Measurements from ENCODE around the gene MANBA.

Gene MANBA

GRCh38 chr4:102593147-102593546 is 167.6 kb downstream of the MANBA start:
- Mint-ChIP-seq H3K4me1 (peaks cover 81% of the 10 kb centered on the region), H3K36me3 (peaks cover 100% of the 10 kb centered on the region), H3K9me3 (no peaks in the 10 kb centered on the region), H3K4me3 (no peak overlapping the region), H3K27ac (peak overlapping the region; percentile 48)
- DNase-seq (ENCODE audit: low spot score in 2 of 2) (no peak), ATAC-seq (no peak)

DNA sequence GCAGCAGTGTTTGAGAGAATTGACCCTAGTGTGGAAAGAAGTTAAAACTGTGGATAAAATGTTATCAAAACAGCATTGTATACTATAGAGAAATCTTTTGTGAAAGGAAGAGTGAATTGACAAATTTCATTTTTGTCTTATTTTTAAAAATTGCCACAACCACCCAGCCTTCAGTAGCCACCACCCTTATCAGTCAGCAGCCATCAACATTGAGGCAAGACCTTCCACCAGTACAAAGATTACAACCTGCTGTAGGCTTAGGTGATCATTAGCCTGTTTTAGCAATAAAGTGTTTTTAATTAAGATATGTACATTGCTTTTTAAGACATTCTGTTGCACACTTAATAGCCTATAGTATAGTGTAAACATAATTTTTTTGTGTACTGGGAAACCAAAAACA is 168.5 kb downstream of the MANBA start:
- Mint-ChIP-seq H3K4me1 (peaks cover 81% of the 10 kb centered on the region), H3K9me3 (no peaks in the 10 kb centered on the region), H3K36me3 (peaks cover 100% of the 10 kb centered on the region), H3K27ac (peak overlapping the region; percentile 48), H3K4me3 (no peak overlapping the region)
- ATAC-seq = no peak
- no peak for DNase-seq (ENCODE audit: low spot score in 2 of 2)

GRCh38 chr4:102589743-102590142 is 171.0 kb downstream of the MANBA start:
- ATAC-seq = no peak
- peak overlapping the region; percentile 18 for H3K4me3 Mint-ChIP-seq
- H3K36me3 Mint-ChIP-seq = peaks cover 100% of the 10 kb centered on the region
- H3K9me3 Mint-ChIP-seq = no peaks in the 10 kb centered on the region
- no peak for DNase-seq (ENCODE audit: low spot score in 2 of 2)
- peak overlapping the region; percentile 41 for H3K27ac Mint-ChIP-seq
- H3K4me1 Mint-ChIP-seq = peaks cover 83% of the 10 kb centered on the region

DNA sequence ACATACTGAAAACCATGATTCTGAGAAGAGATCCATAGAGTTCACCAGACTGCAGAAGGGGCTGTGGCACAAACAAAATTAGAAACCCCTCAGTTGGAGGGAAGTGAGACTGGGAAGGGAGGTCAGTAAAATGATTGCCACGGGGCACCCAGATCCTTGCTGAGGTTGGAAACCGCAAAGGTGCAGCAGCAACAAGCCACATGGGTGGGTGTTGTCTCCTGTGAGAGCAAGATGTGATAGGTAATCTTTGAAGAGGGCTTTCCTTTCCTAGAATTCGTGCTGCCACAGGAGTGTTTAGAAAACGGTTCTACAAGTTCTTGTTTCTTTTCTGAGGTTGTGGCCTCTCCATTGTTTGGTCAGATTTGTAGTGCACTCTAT is 174.1 kb downstream of the MANBA start:
- ATAC-seq = peak; percentile 73
- H3K36me3 Mint-ChIP-seq = peaks cover 100% of the 10 kb centered on the region
- H3K4me3 Mint-ChIP-seq = peak overlapping the region; percentile 53
- peak overlapping the region; percentile 81 for H3K27ac Mint-ChIP-seq
- peaks cover 57% of the 10 kb centered on the region for H3K4me1 Mint-ChIP-seq
- H3K9me3 Mint-ChIP-seq = no peaks in the 10 kb centered on the region
- DNase-seq (ENCODE audit: low spot score in 2 of 2) = peak in 1 of 2 donors; percentile 75

- peak; percentile 83 for ATAC-seq
- H3K4me3 Mint-ChIP-seq = peak overlapping the region; percentile 53
- DNase-seq (ENCODE audit: low spot score in 2 of 2) = no peak
- H3K27ac Mint-ChIP-seq = peak overlapping the region; percentile 81
- no peaks in the 10 kb centered on the region for H3K9me3 Mint-ChIP-seq
- peaks cover 100% of the 10 kb centered on the region for H3K36me3 Mint-ChIP-seq
- peaks cover 54% of the 10 kb centered on the region for H3K4me1 Mint-ChIP-seq
Measured at GRCh38 chr4:102586002-102586643, 174.6 kb downstream of the MANBA start.

GRCh38 chr4:102585329-102585728 is 175.4 kb downstream of the MANBA start:
- ATAC-seq (peak; percentile 69), DNase-seq (ENCODE audit: low spot score in 2 of 2) (no peak)
- peaks cover 100% of the 10 kb centered on the region for H3K36me3 Mint-ChIP-seq
- H3K4me1 Mint-ChIP-seq = peaks cover 52% of the 10 kb centered on the region
- H3K4me3 Mint-ChIP-seq = peak overlapping the region; percentile 53
- no peaks in the 10 kb centered on the region for H3K9me3 Mint-ChIP-seq
- peak overlapping the region; percentile 81 for H3K27ac Mint-ChIP-seq

GRCh38 chr4:102584091-102584490 is 176.7 kb downstream of the MANBA start:
- H3K27ac Mint-ChIP-seq = peak overlapping the region; percentile 39
- H3K36me3 Mint-ChIP-seq = peaks cover 100% of the 10 kb centered on the region

More at GRCh38 chr4:102584091-102584490, 176.7 kb downstream of the MANBA start:
- ATAC-seq = no peak
- Mint-ChIP-seq H3K4me1 (peaks cover 45% of the 10 kb centered on the region), H3K9me3 (no peaks in the 10 kb centered on the region), H3K4me3 (no peak overlapping the region)
- no peak for DNase-seq (ENCODE audit: low spot score in 2 of 2)

All from stimulated activated effector memory CD8-positive, alpha-beta T cell treated with anti-CD3 and anti-CD28 coated beads, Interleukin-12 subunit alpha, Interleukin-12 subunit beta, amount 100 ng/mL, for 72 hours (primary cell).